Measurements from ENCODE around the gene IL1RAP.

The IL1RAP gene

GRCh38 chr3:190607021-190607420 lies 93.1 kb downstream of the IL1RAP start:
- Mint-ChIP-seq H3K4me3 (no peak overlapping the region), H3K27ac (no peak overlapping the region), H3K9me3 (peaks cover 14% of the 10 kb centered on the region), H3K27me3 (ENCODE audit: low read depth) (no peaks in the 10 kb centered on the region), H3K4me1 (ENCODE audit: low read depth) (peaks cover 28% of the 10 kb centered on the region), H3K36me3 (ENCODE audit: low read depth) (peaks cover 52% of the 10 kb centered on the region)

GRCh38 chr3:190608850-190609589 lies 95.1 kb downstream of the IL1RAP start:
- Mint-ChIP-seq H3K27ac (no peak overlapping the region), H3K4me1 (ENCODE audit: low read depth) (peaks cover 27% of the 10 kb centered on the region), H3K9me3 (peaks cover 19% of the 10 kb centered on the region), H3K27me3 (ENCODE audit: low read depth) (no peaks in the 10 kb centered on the region), H3K4me3 (no peak overlapping the region), H3K36me3 (ENCODE audit: low read depth) (peaks cover 56% of the 10 kb centered on the region)

GRCh38 chr3:190614226-190615059 lies 100.6 kb downstream of the IL1RAP start:
- Mint-ChIP-seq H3K9me3 (peaks cover 5% of the 10 kb centered on the region), H3K36me3 (ENCODE audit: low read depth) (peaks cover 27% of the 10 kb centered on the region), H3K4me3 (peak overlapping the region; percentile 13), H3K27me3 (ENCODE audit: low read depth) (no peaks in the 10 kb centered on the region), H3K27ac (peak overlapping the region; percentile 62), H3K4me1 (ENCODE audit: low read depth) (peaks cover 54% of the 10 kb centered on the region)

- Mint-ChIP-seq H3K4me1 (ENCODE audit: low read depth) (peaks cover 56% of the 10 kb centered on the region), H3K27ac (no peak overlapping the region), H3K27me3 (ENCODE audit: low read depth) (no peaks in the 10 kb centered on the region), H3K9me3 (peaks cover 5% of the 10 kb centered on the region), H3K4me3 (no peak overlapping the region), H3K36me3 (ENCODE audit: low read depth) (peaks cover 22% of the 10 kb centered on the region)
These were observed 101.1 kb downstream of the IL1RAP start for GRCh38 chr3:190615060-190615384.

GRCh38 chr3:190615607-190616006 lies 101.7 kb downstream of the IL1RAP start:
- Mint-ChIP-seq H3K36me3 (ENCODE audit: low read depth) (peaks cover 21% of the 10 kb centered on the region), H3K4me3 (no peak overlapping the region), H3K27me3 (ENCODE audit: low read depth) (no peaks in the 10 kb centered on the region), H3K9me3 (peaks cover 5% of the 10 kb centered on the region), H3K27ac (peak overlapping the region; percentile 38), H3K4me1 (ENCODE audit: low read depth) (peaks cover 59% of the 10 kb centered on the region)

GRCh38 chr3:190616637-190617036 lies 102.8 kb downstream of the IL1RAP start:
- Mint-ChIP-seq H3K36me3 (ENCODE audit: low read depth) (peaks cover 17% of the 10 kb centered on the region), H3K4me3 (no peak overlapping the region), H3K27ac (peak overlapping the region; percentile 94), H3K4me1 (ENCODE audit: low read depth) (peaks cover 59% of the 10 kb centered on the region), H3K9me3 (peaks cover 5% of the 10 kb centered on the region), H3K27me3 (ENCODE audit: low read depth) (no peaks in the 10 kb centered on the region)

GRCh38 chr3:190617185-190617584 lies 103.3 kb downstream of the IL1RAP start:
- Mint-ChIP-seq H3K4me1 (ENCODE audit: low read depth) (peaks cover 59% of the 10 kb centered on the region), H3K27ac (peak overlapping the region; percentile 94), H3K27me3 (ENCODE audit: low read depth) (no peaks in the 10 kb centered on the region), H3K4me3 (peak overlapping the region; percentile 52), H3K9me3 (peaks cover 5% of the 10 kb centered on the region), H3K36me3 (ENCODE audit: low read depth) (peaks cover 19% of the 10 kb centered on the region)

- H3K4me3 Mint-ChIP-seq: peak overlapping the region; percentile 64
- peak overlapping the region; percentile 94 for H3K27ac Mint-ChIP-seq
- H3K27me3 Mint-ChIP-seq (ENCODE audit: low read depth): no peaks in the 10 kb centered on the region
These were observed 104.6 kb downstream of the IL1RAP start for GRCh38 chr3:190618330-190619030.

GRCh38 chr3:190619353-190619752 lies 105.5 kb downstream of the IL1RAP start:
- H3K4me1 Mint-ChIP-seq (ENCODE audit: low read depth): peaks cover 65% of the 10 kb centered on the region
- no peaks in the 10 kb centered on the region for H3K9me3 Mint-ChIP-seq
- H3K4me3 Mint-ChIP-seq: peak overlapping the region; percentile 4
- H3K27me3 Mint-ChIP-seq (ENCODE audit: low read depth): no peaks in the 10 kb centered on the region
- H3K27ac Mint-ChIP-seq: peak overlapping the region; percentile 94
- peaks cover 21% of the 10 kb centered on the region for H3K36me3 Mint-ChIP-seq (ENCODE audit: low read depth)

More at GRCh38 chr3:190618330-190619030, 104.6 kb downstream of the IL1RAP start:
- Mint-ChIP-seq H3K4me1 (ENCODE audit: low read depth) (peaks cover 65% of the 10 kb centered on the region), H3K36me3 (ENCODE audit: low read depth) (peaks cover 17% of the 10 kb centered on the region), H3K9me3 (no peaks in the 10 kb centered on the region)

- H3K27me3 Mint-ChIP-seq (ENCODE audit: low read depth): no peaks in the 10 kb centered on the region
- H3K36me3 Mint-ChIP-seq (ENCODE audit: low read depth): peaks cover 23% of the 10 kb centered on the region
- no peak overlapping the region for H3K27ac Mint-ChIP-seq
- H3K4me1 Mint-ChIP-seq (ENCODE audit: low read depth): peaks cover 63% of the 10 kb centered on the region
- no peak overlapping the region for H3K4me3 Mint-ChIP-seq
- H3K9me3 Mint-ChIP-seq: no peaks in the 10 kb centered on the region
These were observed 105.9 kb downstream of the IL1RAP start for GRCh38 chr3:190619761-190620160.

GRCh38 chr3:190620886-190621608 lies 107.2 kb downstream of the IL1RAP start:
- no peaks in the 10 kb centered on the region for H3K27me3 Mint-ChIP-seq (ENCODE audit: low read depth)
- H3K9me3 Mint-ChIP-seq: no peaks in the 10 kb centered on the region
- H3K4me1 Mint-ChIP-seq (ENCODE audit: low read depth): peaks cover 57% of the 10 kb centered on the region
- no peak overlapping the region for H3K4me3 Mint-ChIP-seq
- peaks cover 28% of the 10 kb centered on the region for H3K36me3 Mint-ChIP-seq (ENCODE audit: low read depth)
- no peak overlapping the region for H3K27ac Mint-ChIP-seq

- H3K4me1 Mint-ChIP-seq (ENCODE audit: low read depth): peaks cover 48% of the 10 kb centered on the region
- no peaks in the 10 kb centered on the region for H3K9me3 Mint-ChIP-seq
- no peak overlapping the region for H3K4me3 Mint-ChIP-seq
- no peaks in the 10 kb centered on the region for H3K27me3 Mint-ChIP-seq (ENCODE audit: low read depth)
- H3K27ac Mint-ChIP-seq: no peak overlapping the region
- H3K36me3 Mint-ChIP-seq (ENCODE audit: low read depth): peaks cover 25% of the 10 kb centered on the region
These were observed 108.0 kb downstream of the IL1RAP start for GRCh38 chr3:190621927-190622326.

- peaks cover 22% of the 10 kb centered on the region for H3K36me3 Mint-ChIP-seq (ENCODE audit: low read depth)
- H3K27me3 Mint-ChIP-seq (ENCODE audit: low read depth): no peaks in the 10 kb centered on the region
- no peak overlapping the region for H3K27ac Mint-ChIP-seq
- H3K9me3 Mint-ChIP-seq: no peaks in the 10 kb centered on the region
- peaks cover 26% of the 10 kb centered on the region for H3K4me1 Mint-ChIP-seq (ENCODE audit: low read depth)
- no peak overlapping the region for H3K4me3 Mint-ChIP-seq
These were observed 110.4 kb downstream of the IL1RAP start for GRCh38 chr3:190624282-190624681.

Data from T-helper 1 cell treated with Interleukin-12 subunit alpha and Interleukin-12 subunit beta and Interleukin-4 antibody, amounts not matched to agents 30 μg/mL and 1 μg/mL, for 36 hours (primary cell).